Activated CD4-positive, alpha-beta memory T cell treated with anti-CD3 and anti-CD28 coated beads, Interleukin-2, amount 10 ng/mL, durations not matched to agents 7 days and 5 days (primary cell): ENCODE results near the gene C6orf136. TPM values are rescaled to one million over a fixed set of nuclear protein-coding genes. Genes with fewer than 3 reads are reported as not detected.
A peak's percentile ranks its signal among the peaks of the same experiment; 100 is the strongest.

Source experiments
- CTCF ChIA-PET: fragments of 350-600 bp; sonication (Branson Sonifier 250); formaldehyde crosslinking; loops from one replicate; lab custom pipeline; 2021; ENCODE audit warnings: antibody characterized with exemption, inconsistent platforms; lab: Charles Lee
- POLR2A ChIA-PET: fragments of 350-600 bp; sonication (Branson Sonifier 250); formaldehyde crosslinking; loops from one replicate; lab custom pipeline; 2021; ENCODE audit warnings: antibody characterized with exemption; lab: Charles Lee
- DNase-seq: peaks from one replicate; pipeline ENCODE4 v3.0.0-alpha.2; 2020
- H3K27ac Mint-ChIP-seq: one replicate; pipeline ENCODE4 v1.8.0; 2021; ENCODE audit warnings: mild to moderate bottlenecking, mixed read lengths
- H3K27me3 Mint-ChIP-seq: one replicate; pipeline ENCODE4 v1.8.0; 2021; ENCODE audit warnings: mixed read lengths
- H3K36me3 Mint-ChIP-seq: one replicate; pipeline ENCODE4 v1.8.0; 2021; ENCODE audit warnings: low read depth, mixed read lengths
- H3K4me1 Mint-ChIP-seq: one replicate; pipeline ENCODE4 v1.8.0; 2021; ENCODE audit warnings: mixed read lengths
- H3K4me3 Mint-ChIP-seq: one replicate; pipeline ENCODE4 v1.8.0; 2021; ENCODE audit warnings: mild to moderate bottlenecking, mixed read lengths
- H3K9me3 Mint-ChIP-seq: one replicate; pipeline ENCODE4 v1.8.0; 2021; ENCODE audit warnings: mixed read lengths
- total RNA-seq, 2 experiments: library from RNA; stranded (reverse); gene quantifications; one replicate each; pipeline ENCODE4 v1.2.3, GENCODE V29; 2021

C6orf136 gene
- total RNA-seq, 2 experiments from 2014 or later, result 21.7 to 24.4 TPM

DNA sequence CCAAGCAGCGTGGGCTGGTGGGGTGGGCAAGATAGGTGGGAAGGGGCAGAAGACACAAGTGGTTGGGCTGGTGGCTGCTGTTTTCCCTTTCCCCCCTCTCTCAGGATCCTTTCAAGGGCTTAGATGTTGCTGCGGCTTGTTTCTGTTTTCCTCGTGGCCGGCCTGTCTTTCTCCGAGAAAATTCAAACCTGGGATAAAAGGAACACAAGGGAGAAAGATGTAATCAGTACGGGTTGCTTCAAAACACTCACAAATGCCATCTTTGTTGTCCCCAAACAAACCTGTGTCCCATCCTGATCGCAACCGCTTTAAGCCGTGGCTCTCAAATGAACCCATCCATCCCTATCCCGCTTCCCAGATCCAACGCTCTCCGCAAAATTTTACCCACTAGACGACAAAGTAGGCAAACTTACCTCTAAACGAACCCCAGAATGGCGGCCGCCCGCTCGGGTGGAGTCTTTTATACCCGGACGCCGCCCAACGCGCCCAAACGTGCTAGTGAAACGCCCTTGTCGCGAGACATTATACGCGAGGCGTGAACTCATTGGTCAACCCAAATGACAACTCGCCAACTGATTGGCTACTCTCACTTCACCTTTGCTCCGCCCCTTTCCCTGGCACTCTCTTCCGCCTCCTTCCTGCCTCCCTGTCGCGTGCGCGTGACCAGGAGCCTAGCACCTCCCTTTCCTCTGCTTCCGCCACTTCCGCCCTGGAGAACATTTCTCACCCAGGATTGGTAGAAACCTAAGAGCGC lies 29.9 kb upstream of the C6orf136 start, which contains the start of gene PPP1R10:
TSS of gene PPP1R10 (minus strand) at position 433 of the 754 bp plus-strand sequence. CDS start 7,299 bp downstream, outside the sequence.
- Mint-ChIP-seq H3K36me3 (peaks cover 76% of the 10 kb centered on the region), H3K27ac (peak within 1 kb of the TSS; percentile 96), H3K4me3 (peak within 1 kb of the TSS; percentile 91), H3K9me3 (no peaks in the 10 kb centered on the region), H3K27me3 (no peaks in the 10 kb centered on the region), H3K4me1 (peaks cover 45% of the 10 kb centered on the region)
- ChIA-PET CTCF (interaction anchor here (0.6 to 2.5 kb wide), 13 partner anchors 9 to 297 kb away, joined by 3 to 23 read pairs (median 5); partner anchors contain the start of genes ATAT1, GNL1, PRR3 and VARS2), POLR2A (interaction anchor here (0.6 to 4.6 kb wide), 32 partner anchors 9 to 403 kb away, joined by 3 to 53 read pairs (median 7); partner anchors contain the start of genes ATAT1, C6orf136, DHX16 and GNL1)
- peak; percentile 99 for DNase-seq

DNA sequence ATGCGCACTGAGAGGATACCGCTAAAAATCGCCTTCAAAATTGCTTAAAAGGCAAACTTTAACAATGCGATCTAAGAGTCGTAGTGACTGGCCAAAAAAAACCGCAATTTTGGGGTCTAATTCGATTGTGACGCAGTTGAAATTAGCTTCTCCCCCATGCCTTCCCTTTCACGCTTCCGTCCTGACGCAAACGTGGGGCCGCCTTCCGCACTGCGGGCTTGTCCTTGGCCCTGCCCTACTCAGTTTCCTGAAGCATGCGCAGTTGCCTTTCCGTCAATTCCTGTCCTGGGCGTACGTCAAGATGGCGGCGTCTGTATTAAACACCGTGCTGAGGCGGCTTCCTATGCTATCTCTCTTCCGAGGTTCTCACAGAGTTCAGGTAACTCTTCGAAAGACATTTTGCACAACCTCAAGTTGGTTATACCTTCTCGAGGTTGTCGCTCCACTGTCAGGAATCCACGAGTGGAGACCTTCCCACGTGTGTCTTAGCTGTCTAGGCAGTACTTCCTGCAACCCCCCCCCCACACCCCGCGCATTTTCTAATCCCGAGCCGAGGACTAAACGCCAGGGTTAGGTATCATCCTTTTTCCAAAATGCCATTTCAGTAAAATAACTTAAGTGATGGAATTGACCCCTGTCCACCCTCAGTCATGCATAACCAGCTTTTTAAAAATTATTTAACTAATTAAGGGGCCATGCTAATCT lies 29.2 kb upstream of the C6orf136 start, which contains the start of gene MRPS18B:
TSS of gene MRPS18B (plus strand) at position 276 of the 705 bp plus-strand sequence. CDS start at position 302, 26 bp downstream.
- Mint-ChIP-seq H3K4me1 (peaks cover 40% of the 10 kb centered on the region), H3K36me3 (peaks cover 74% of the 10 kb centered on the region), H3K4me3 (peak within 1 kb of the TSS; percentile 91), H3K27ac (peak within 1 kb of the TSS; percentile 96), H3K9me3 (no peaks in the 10 kb centered on the region), H3K27me3 (no peaks in the 10 kb centered on the region)
- POLR2A ChIA-PET, result interaction anchor here (0.6 to 3.0 kb wide), 45 partner anchors 8 to 655 kb away, joined by 3 to 53 read pairs (median 5); partner anchors contain the start of genes ABCF1, ATAT1, C6orf136 and DHX16
- CTCF ChIA-PET, result interaction anchor here (0.6 to 2.5 kb wide), 18 partner anchors 8 to 296 kb away, joined by 3 to 23 read pairs (median 4); partner anchors contain the start of genes ATAT1, DHX16, GNL1 and MDC1
- DNase-seq, result peak; percentile 98

DNA sequence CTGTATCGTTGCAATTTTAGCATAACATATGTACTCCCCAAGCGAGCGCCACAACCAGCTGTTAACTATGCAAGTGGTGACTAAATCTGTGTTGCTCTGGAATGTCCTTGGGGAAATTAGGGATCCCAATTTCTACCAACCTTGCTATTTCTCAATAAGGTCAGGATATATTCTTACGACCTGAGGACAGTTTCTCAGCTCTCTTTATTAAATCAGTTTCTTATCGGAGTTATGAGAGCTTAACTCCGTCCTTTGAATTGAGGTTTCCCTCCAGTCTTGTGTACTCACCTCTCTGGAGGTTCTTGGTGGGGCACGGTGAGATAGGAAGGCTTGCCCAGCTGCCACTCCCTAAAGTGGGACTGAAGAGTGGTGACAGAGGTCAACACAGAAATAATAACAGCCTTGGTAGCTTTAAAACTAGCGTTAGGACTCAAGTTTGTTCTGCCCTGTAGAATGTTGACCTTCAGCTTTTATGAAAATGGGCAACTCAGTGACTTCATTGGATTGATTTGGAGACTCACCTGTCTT lies 28.6 kb upstream of the C6orf136 start:
- H3K27me3 Mint-ChIP-seq, result no peaks in the 10 kb centered on the region
- H3K4me1 Mint-ChIP-seq, result peaks cover 33% of the 10 kb centered on the region
- CTCF ChIA-PET, result interaction anchor here (0.7 to 2.5 kb wide), 15 partner anchors 8 to 296 kb away, joined by 3 to 23 read pairs (median 5); partner anchors contain the start of genes ATAT1, DHX16, GNL1 and MDC1
- H3K36me3 Mint-ChIP-seq, result peaks cover 71% of the 10 kb centered on the region
- peak overlapping the region; percentile 96 for H3K27ac Mint-ChIP-seq
- DNase-seq, result no peak
- H3K4me3 Mint-ChIP-seq, result peak overlapping the region; percentile 91
- no peaks in the 10 kb centered on the region for H3K9me3 Mint-ChIP-seq
- POLR2A ChIA-PET, result interaction anchor here (0.7 to 3.0 kb wide), 41 partner anchors 8 to 655 kb away, joined by 3 to 53 read pairs (median 6); partner anchors contain the start of genes ABCF1, ATAT1, C6orf136 and DHX16

DNA sequence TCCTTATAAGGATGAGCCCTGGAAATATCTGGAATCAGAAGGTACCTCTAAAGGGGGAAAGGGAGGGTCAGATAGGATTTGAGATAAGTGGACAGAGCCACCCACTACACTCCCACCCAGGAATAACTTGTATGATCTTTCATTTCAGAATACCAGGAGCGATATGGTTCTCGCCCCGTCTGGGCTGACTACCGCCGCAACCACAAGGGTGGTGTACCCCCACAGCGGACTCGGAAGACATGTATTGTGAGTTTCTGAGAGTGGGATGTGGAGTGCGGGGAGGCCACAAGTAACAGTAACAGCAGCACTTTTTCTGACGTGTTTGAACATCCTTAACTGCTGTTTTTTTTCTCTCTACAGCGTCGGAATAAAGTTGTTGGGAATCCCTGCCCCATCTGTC lies 27.4 kb upstream of the C6orf136 start:
- CTCF ChIA-PET, result interaction anchor here (2.5 kb wide), 1 partner anchor 111 kb away, joined by 23 read pairs; no protein-coding TSS in a partner anchor
- no peaks in the 10 kb centered on the region for H3K27me3 Mint-ChIP-seq
- POLR2A ChIA-PET, result interaction anchor here (2.2 to 3.0 kb wide), 6 partner anchors 27 to 118 kb away, joined by 9 to 53 read pairs (median 20); partner anchors contain the start of genes C6orf136, DHX16 and TUBB
- H3K27ac Mint-ChIP-seq, result peak overlapping the region; percentile 96
- peaks cover 21% of the 10 kb centered on the region for H3K4me1 Mint-ChIP-seq
- no peak for DNase-seq
- H3K36me3 Mint-ChIP-seq, result peaks cover 63% of the 10 kb centered on the region
- no peaks in the 10 kb centered on the region for H3K9me3 Mint-ChIP-seq
- peak overlapping the region; percentile 91 for H3K4me3 Mint-ChIP-seq

DNA sequence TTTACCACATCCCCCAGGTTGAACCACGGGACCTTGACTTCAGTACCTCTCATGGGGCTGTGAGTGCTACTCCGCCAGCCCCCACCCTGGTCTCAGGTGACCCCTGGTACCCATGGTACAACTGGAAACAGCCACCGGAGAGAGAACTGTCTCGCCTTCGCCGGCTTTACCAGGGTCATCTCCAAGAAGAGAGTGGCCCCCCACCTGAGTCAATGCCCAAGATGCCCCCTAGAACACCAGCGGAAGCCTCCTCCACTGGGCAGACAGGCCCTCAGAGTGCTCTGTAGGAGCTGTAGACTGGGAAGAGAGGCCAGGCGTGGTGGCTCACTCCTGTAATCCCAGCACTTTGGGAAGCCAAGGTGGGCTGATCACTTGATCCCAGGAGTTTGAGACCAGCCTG lies 21.4 kb upstream of the C6orf136 start:
- H3K36me3 Mint-ChIP-seq, result peaks cover 49% of the 10 kb centered on the region
- no peaks in the 10 kb centered on the region for H3K9me3 Mint-ChIP-seq
- CTCF ChIA-PET, result interaction anchor here (0.9 to 2.9 kb wide), 4 partner anchors 7 to 111 kb away, joined by 3 to 14 read pairs (median 4); partner anchors contain the start of gene MRPS18B
- POLR2A ChIA-PET, result interaction anchor here (0.9 to 3.2 kb wide), 7 partner anchors 8 to 101 kb away, joined by 3 to 22 read pairs (median 5); partner anchors contain the start of genes MRPS18B and PPP1R10
- peaks cover 29% of the 10 kb centered on the region for H3K4me1 Mint-ChIP-seq
- no peaks in the 10 kb centered on the region for H3K27me3 Mint-ChIP-seq
- peak overlapping the region; percentile 96 for H3K27ac Mint-ChIP-seq
- no peak overlapping the region for H3K4me3 Mint-ChIP-seq
- DNase-seq, result no peak

DNA sequence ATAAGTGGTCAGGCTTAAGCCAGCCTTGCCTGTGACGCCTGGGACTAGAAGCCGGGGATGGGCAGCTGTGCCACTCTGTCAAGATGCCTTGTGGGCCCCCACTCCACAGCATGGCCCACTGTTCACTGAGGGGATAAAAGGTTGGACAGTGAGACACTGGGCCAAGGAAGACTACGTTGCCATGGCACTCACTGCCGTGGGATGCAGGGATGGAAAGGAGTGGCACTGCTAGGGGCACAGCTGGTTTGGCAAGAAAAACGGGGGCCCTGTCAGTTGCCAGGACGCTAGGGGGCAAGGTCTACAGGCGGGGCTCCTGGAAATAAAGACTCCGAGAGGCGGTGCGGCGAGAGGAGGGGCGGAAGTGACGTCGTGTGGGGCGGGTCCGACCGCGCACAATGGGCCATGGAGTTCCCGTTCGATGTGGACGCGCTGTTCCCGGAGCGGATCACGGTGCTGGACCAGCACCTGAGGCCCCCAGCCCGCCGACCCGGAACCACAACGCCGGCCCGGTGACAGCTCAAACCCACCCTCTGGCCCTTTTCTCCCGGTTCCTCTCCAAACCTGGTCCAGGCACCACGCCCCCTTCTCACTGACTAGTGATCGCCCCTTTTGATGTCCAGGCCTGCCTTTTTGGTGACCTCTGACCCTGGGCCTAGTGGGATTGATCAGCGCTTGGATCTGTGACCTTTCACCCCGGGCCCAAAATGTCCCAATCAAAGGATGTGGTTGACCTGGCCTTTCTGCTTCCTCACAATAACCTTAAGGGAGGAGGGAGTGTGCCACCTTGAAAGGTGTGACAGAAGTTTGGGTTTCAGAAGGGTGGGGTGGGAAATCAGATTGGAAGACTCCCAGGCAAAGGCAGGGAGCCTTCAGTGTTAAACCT lies 20.2 kb upstream of the C6orf136 start, which contains the start of gene ATAT1:
TSS of gene ATAT1 (plus strand) at position 391 of the 883 bp plus-strand sequence.
- POLR2A ChIA-PET, result interaction anchor here (0.7 to 3.2 kb wide), 8 partner anchors 9 to 117 kb away, joined by 3 to 22 read pairs (median 4); partner anchors contain the start of genes MRPS18B and PPP1R10
- Mint-ChIP-seq H3K9me3 (no peaks in the 10 kb centered on the region), H3K27me3 (no peaks in the 10 kb centered on the region), H3K36me3 (peaks cover 48% of the 10 kb centered on the region), H3K4me3 (peak within 1 kb of the TSS; percentile 92), H3K27ac (peak within 1 kb of the TSS; percentile 96), H3K4me1 (peaks cover 27% of the 10 kb centered on the region)
- CTCF ChIA-PET, result interaction anchor here (1.0 to 2.9 kb wide), 4 partner anchors 9 to 109 kb away, joined by 3 to 14 read pairs (median 4); partner anchors contain the start of gene MRPS18B
- DNase-seq, result peak; percentile 88

DNA sequence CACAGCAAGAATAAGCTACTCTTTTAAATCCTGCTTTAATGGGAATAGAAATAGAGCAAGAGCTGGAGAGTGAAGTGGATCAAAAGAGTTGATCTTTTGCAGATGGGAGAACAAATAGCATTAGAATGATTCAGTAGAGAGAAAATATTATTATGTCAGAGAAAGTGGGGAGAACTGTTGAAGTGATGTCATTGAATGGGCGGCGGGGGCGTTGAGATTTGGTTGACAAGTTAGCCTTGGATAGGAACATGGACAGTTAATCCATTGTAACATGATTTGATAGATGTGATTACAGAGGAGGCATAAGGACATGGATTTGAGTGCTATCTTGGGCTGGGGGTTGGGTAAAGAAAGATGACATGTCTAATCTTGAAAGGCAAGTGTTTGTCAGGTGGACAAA lies 11.1 kb upstream of the C6orf136 start:
- Mint-ChIP-seq H3K4me1 (peaks cover 7% of the 10 kb centered on the region), H3K27me3 (no peaks in the 10 kb centered on the region), H3K36me3 (peaks cover 23% of the 10 kb centered on the region), H3K9me3 (no peaks in the 10 kb centered on the region), H3K4me3 (no peak overlapping the region), H3K27ac (no peak overlapping the region)
- no peak for DNase-seq
- ChIA-PET CTCF (no interaction called here), POLR2A (no interaction called here)

DNA sequence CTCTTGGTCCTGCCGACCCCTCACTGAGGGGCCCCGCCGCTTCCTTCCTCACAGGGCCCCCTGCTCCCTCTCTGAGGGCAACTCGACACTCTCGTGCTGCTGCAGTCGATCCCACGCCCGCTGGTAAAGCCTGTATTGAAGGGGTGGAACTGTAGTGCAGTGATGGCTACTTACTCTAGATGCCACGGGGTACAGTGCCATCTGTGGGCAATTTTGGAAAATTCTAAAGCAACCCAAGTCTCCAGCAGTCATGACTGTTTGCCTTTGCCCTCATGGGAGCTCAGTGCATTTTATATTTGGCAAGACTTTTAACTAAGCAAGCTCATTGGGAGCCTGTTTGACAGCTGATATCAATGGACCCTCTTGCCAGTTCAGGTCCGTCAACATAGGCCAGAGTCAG lies 6.5 kb upstream of the C6orf136 start:
- no peak overlapping the region for H3K27ac Mint-ChIP-seq
- CTCF ChIA-PET, result interaction anchor here (1.1 to 2.0 kb wide), 10 partner anchors 23 to 439 kb away, joined by 3 to 8 read pairs (median 4); partner anchors contain the start of genes DHX16 and MRPS18B
- POLR2A ChIA-PET, result interaction anchor here (1.2 to 1.8 kb wide), 3 partner anchors 11 to 24 kb away, joined by 4 to 6 read pairs (median 5); partner anchors contain the start of genes MRPS18B and PPP1R10
- H3K27me3 Mint-ChIP-seq, result no peaks in the 10 kb centered on the region
- peaks cover 10% of the 10 kb centered on the region for H3K36me3 Mint-ChIP-seq
- no peaks in the 10 kb centered on the region for H3K9me3 Mint-ChIP-seq
- H3K4me1 Mint-ChIP-seq, result peaks cover 16% of the 10 kb centered on the region
- DNase-seq, result no peak
- no peak overlapping the region for H3K4me3 Mint-ChIP-seq

DNA sequence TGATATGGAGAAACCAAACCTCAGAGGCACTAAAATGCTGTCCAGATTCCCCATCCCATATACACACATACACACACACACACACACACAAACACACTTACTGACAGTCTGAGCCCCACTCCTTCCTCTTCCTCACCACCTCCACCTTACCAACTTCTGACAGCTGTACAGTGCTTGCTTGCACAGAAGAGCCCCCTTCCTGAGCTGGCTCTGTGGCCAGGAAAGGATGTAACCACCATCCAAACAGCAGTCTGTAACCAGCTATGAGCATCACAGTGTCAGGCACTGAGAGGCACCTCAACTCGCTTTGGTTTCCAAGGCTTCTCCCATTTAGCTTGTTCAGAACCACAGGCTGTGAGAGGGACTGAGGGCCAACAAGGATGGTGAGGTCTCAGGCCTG lies 5.9 kb upstream of the C6orf136 start:
- Mint-ChIP-seq H3K36me3 (peaks cover 10% of the 10 kb centered on the region), H3K9me3 (no peaks in the 10 kb centered on the region), H3K27ac (peak overlapping the region; percentile 17), H3K4me3 (no peak overlapping the region), H3K27me3 (no peaks in the 10 kb centered on the region), H3K4me1 (peaks cover 21% of the 10 kb centered on the region)
- POLR2A ChIA-PET, result interaction anchor here (1.2 to 1.8 kb wide), 3 partner anchors 11 to 25 kb away, joined by 4 to 6 read pairs (median 5); partner anchors contain the start of genes MRPS18B and PPP1R10
- CTCF ChIA-PET, result interaction anchor here (0.8 to 2.0 kb wide), 11 partner anchors 23 to 439 kb away, joined by 3 to 8 read pairs (median 4); partner anchors contain the start of genes DHX16 and MRPS18B
- DNase-seq, result no peak

DNA sequence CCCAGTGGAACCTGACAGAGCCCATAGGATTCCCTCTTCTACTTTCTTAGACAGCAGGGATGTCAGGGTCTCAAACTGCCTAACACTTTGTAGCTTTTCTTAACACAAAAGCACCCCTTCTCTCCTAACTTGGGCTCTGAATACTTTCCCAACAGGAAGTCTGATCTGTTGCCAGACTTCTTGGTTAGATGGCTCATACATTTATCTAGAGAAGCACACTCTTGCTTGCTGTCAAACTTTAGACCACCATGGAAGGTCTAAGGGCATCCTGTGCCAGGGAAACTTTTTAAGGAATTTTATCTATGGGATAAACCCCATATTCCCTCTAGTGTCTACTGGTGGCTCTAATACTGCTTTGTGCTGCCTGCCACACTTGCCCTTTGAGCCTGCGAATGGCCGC lies 3.3 kb upstream of the C6orf136 start:
- H3K36me3 Mint-ChIP-seq, result peaks cover 10% of the 10 kb centered on the region
- H3K4me3 Mint-ChIP-seq, result no peak overlapping the region
- no peak overlapping the region for H3K27ac Mint-ChIP-seq
- CTCF ChIA-PET, result no interaction called here
- DNase-seq, result no peak
- no peaks in the 10 kb centered on the region for H3K27me3 Mint-ChIP-seq
- peaks cover 35% of the 10 kb centered on the region for H3K4me1 Mint-ChIP-seq
- POLR2A ChIA-PET, result interaction anchor here (0.6 kb wide), 1 partner anchor 11 kb away, joined by 3 read pairs; no protein-coding TSS in a partner anchor
- no peaks in the 10 kb centered on the region for H3K9me3 Mint-ChIP-seq
